Measurements from ENCODE around the gene MEGF11.

MEGF11 gene

DNA sequence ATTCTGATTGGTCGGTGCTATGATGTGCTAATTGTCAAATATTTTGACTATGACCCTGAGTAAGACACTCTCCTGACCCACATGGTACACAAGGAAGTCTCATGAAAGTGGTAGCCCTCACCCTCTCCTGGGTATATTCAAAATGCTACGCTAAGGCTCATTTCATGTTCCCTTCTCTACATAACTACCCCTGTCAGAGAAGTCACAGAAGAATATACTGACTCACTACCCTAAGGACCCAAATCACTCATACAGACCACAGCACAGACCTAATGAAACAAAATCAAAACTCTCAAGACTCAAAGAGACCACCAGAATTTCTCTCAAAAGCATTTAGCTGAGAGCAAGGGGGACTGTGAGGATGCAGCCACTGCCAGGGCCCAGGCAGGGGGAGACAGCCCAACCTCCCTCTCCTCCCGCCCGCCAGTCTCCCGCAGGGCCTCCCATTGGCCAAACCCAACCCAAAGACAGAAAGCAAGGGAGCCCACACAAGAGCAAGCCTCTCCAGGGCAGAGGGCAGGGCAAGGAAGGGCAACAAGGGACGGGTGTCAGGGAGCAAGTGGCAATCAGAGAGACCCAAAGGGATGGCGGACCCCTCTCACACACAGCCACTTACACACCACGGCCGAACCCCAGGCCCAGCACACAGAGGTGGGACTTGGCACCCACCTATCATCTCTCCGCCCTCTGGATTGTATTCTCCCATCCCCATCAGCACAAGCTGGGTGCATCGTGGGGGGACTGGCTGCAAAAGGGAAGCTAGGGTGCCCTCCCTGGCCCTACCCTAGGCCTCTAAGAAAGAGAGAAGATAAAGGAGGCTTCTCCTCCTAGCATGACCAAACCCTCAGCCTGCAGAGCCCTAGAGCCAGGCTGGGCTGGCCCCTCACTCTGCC, 41.6 kb downstream of the MEGF11 start:
- no peak for DNase-seq

DNA sequence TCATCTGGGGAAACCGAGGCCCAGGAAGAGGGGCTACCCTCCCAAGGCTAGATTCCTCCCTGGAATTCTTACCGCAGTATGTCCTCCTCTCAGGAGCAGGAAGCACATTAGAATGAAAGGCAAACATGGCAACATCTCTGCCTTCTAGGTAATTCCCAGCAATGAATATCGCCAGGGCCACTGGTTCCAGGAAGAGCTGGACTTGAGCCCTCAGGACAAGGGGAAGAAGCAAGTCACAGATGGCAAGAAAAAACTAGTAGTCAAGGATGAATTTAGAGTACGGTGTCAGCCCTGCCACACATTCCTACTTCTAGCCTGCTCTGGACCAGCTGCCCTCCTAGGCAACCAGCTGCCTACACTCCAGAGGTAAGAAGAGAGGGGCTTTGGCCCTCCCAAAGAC, 42.9 kb downstream of the MEGF11 start:
- no peak for DNase-seq

DNA sequence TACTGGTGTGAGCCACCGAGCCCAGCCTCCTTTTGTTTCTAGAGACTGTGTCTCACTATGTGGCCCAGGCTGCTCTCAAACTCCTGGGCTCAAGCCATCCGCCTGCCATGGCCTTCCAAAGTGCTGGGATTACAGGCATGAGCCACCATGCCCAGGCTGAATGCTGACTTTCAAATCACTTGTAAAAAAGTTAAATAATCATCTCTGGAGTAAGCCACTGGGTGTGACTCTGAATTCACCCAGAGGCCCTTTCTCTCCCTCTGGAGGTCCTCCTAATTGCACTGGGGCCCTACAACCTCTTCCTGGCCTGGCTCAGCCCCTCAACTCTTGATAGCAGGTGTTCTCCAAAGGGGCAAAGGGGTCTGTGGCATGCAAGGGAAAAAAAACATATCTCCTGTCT, 54.8 kb downstream of the MEGF11 start:
- no peak for DNase-seq

DNA sequence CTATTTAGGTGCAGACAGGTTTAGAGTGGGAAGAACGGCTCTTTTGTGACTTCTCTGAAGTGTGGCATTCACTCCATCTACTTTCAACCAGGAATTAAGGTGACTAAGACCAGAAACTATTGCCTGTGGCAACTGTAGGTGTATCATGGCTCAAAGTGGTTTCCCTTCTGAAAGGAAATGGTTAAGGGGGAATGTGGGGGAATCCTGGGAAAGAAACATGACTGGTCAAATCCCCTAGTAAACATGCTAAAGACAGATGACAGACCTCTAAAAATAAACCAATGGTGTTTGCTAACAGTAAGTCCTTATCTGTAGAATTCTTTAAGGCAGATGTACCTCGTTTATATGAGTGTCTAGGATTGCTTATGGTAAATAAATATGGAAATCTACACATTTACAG, 56.9 kb downstream of the MEGF11 start:
- DNase-seq = no peak

DNA sequence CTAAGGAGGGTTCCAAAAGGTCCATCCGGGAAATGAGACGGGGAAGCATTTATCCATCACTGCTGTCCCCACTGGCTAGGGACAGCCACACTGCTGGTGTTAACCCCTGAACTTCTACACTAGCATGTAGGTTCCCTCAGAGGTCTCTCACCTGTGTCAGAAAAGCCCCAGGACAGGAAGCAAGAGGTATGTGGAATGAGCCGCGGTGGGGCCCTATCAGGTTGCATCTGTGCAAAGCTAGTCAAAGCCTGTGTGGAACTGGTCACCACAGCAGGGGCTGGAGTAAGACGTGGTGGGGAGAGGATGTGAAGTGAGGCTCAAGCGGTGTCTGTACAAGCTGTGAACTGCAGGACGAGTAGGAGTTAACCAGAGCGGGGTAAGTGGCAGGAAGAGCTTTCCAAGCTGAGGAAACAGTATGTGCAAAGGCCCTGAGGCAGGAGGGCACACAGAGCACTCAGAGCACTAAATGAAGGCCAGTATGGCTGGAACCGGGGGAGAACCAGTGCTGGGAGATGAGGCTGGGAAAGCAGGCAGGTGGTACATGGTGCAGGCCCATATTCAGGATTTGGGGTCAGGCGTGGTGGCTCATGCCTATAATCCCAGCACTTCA, 57.8 kb downstream of the MEGF11 start:
- no peak for DNase-seq

DNA sequence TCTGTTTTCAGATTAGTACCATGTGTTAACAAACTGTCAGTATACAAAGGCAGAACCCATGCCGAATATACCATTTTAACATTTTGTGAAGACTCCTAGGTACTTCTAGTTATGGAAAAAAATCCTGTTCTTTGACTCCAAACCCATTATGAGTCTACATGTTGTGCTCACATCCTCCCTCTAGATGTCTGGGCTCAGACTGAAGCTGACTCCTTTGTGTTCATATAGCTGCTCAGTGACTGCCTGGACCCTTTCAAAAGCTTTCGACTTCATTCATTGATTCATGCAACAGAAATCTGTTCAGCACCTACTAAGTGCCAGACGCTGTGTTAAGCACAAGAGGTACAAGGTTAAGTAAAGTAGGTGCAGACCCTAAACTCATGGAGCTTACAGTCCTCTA, 60.5 kb downstream of the MEGF11 start:
- no peak for DNase-seq

DNA sequence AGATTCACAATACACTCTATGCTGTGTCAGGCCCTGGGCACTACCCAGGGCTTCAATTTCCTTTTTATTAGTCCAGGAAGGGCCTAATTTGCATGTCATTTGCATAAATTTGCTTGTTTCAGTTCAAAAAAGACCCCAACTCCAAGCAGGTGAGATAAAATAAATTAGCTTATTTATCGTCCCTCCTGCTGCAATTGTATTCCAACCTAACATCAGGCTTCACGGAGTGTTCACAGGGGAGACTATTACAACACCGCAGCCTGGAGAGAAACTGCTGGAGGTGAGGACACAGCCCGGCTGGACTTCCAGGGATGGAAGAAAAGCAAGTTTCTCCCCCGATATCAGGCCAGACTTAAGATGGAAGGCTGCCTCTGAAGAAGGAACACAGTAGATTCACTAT, 62.8 kb downstream of the MEGF11 start:
- DNase-seq = no peak

DNA sequence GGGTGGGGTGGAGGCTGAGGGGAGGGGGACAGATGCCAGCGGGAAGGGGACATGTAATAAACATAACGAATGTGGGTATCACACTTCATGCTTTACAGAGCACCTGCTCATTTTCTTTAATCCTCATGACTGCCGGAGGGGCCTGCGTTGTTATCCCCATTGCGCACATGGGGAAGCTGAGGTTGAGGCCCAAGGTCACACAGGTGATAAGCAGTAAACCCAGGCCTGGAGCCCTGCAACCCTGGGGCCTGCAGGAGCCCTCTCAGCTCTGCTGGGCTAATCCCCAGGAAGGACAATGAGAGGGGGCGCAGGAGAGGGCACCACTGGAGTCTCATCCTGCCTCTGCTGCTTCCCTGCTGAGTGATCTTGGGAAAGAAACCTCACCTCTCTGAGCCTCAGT, 64.3 kb downstream of the MEGF11 start:
- no peak for DNase-seq

DNA sequence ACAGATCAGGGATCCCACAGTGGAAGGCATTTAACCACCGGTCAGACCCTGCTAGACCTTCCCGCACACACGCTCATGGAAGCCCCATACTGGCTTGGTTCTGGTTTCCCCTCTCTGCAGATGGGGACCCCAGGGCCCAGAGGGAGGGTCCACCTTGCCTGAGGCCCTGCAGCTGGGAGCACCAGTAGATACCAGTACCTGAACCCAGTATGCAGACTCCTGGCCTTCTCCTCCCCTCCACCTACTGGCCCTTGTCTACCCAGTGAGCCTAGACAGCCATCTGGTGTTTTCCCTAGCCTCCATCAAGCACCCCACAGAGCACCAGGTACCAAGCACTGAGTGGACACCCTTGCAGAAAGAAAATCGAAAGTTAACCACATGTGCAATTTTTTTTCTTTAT, 65.1 kb downstream of the MEGF11 start:
- DNase-seq = no peak

DNA sequence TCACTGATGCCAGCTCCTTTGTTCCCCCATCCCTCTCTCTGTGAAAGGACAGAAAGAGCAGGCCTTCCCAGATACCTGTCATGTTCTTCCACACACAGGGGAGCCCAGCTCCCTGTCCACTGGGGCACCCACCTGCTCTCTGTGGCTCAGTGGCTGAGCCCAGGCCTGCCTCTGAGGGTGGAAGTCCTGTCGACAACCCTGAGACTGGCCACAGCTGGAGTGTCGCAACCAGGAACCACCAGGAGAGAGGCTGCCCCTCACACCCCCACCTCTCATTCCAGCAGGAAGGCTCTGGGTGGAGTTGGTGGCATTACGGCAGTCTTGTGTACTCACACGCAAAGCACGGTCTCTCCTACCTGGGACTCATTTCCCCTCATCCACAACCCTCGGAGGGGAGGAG, 66.3 kb downstream of the MEGF11 start:
- no peak for DNase-seq

DNA sequence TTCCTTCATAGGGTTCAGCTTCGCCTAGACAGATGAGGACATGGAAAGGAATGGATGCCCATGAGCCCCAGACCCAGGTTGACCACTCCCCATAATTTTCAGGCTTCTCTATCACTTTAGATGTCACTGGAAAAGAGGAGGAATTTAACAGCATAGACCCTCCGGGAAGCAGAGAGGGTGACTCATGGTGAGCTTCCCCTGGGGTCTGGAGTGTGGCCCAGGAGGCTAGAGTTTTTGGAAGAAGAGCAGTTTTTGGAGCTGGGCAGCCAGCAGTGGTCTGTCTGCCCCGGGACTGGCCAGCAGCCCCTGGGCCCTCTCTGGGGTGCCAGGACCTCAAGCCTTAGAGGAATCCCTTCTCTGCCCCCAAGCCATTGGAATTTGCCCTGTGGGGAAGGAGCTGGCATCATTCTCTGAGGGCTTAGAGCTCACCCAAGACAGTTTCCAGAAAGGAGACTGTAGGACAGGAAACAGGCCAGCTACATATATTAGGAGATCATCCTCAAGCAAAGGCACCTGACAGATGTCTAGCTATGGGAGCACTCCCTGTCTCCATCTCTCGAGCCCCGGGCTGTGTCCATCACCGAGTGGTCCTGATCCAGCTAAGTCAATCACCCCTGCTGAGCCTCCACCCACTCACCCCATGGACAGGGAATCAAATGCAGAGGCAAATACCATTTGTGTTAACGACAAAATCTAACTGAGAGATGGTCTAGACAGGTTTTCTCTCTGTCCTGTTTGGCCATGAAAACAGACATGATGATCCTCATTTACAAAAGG, 67.3 kb downstream of the MEGF11 start:
- DNase-seq = no peak

DNA sequence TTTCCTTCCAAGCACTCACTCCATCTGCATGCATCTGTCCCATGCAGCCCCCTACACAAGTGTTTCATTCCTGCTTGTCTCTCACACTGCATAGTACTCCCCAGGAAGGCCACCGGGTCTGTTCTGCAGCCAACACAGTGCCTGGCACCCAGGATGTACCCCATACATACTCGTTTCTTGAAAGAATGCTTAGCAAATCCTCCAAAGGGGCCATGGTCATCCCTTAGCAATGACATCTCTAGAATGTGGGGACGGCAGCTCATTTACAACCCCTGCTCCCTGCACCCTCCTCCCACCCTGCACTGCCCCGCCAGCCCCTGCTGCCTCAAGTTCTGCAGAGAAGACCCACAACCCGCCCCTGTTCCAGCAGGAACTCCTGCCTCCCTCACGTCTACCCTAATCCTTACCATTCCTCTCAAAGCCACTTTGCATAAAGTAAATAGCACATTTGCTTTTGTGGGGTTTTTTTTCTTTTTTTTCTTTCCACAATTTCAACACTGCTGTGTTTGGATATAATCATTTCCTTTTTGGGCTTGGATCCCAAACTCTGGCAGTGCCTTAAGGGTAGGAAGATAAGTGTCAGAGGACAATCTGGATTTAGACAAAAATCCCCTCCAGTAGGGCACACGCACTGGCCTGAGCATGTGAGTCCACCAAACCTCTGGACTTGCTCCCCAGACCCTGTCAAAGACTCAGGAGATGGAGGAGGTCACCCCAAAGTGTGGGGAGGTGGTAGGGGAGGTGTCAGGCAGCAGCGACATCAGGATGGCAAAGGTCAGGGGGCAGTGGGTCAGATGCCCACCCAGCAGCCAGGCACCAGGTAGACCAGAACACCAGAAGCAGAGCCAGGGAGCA, 68.4 kb downstream of the MEGF11 start:
- DNase-seq = no peak

DNA sequence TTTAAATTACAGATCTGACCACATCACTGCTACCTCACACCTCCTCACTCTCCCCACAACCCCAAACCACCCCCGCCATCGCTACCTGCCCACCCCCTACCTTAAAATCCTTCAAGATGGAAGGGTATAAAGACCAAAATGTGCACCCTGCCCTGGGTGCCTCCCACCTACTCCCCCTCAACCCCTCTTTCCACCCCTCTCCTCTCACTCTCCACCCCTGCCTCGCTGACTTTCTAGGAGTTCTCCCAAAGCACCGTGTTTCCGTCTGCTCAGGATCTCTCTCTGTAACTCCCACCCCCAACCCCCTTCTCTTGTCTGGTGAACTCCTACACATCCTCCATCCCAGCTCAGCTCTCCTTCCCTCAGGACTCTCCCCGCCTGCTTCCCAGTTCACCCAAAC, 69.1 kb downstream of the MEGF11 start:
- no peak for DNase-seq

DNA sequence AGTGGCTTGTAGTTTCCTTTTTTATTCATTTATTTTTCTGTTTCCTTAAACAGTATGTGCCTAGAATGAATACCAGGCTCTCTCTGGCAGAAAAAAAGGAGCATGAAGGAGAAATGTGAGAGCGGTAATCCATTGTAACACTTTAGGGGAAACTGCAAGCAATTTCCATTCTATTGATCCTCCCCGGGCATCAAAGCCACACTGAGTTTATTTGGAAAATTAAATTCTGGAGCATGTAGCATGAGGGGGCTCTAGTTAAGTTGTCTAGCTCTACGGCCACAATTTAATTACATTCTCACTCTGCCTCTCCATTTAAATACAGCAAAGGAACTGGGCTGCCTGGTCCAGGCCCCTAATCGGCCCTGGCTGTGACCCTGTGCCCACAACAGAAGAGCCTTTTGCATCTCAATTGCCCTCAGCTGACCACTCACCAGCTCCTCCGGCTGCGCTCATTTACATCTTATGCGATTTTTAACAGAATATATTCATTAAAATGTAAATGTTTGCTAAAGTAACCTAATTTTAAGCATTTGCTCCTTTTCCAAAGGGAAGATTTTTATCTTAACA, 72.9 kb downstream of the MEGF11 start:
- no peak for DNase-seq

DNA sequence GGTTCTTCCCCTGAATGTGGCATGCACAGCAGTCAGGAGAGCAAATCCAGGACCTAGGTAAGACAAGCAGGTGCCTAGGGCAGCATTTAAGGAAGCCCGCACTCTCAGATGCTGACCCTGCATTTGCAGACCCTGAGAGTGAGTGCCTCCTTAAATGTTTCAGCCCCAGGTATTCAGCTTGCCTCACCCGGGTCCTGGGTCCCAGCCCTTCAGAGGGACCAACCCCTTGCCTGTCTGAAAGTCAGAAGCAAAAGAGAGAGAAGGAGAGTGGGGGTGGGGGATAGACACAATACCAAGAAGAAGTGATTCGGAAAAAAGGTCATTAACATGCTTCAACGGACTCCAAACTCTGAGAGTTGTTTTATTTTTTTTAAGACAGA, 75.0 kb downstream of the MEGF11 start:
- DNase-seq = no peak

DNA sequence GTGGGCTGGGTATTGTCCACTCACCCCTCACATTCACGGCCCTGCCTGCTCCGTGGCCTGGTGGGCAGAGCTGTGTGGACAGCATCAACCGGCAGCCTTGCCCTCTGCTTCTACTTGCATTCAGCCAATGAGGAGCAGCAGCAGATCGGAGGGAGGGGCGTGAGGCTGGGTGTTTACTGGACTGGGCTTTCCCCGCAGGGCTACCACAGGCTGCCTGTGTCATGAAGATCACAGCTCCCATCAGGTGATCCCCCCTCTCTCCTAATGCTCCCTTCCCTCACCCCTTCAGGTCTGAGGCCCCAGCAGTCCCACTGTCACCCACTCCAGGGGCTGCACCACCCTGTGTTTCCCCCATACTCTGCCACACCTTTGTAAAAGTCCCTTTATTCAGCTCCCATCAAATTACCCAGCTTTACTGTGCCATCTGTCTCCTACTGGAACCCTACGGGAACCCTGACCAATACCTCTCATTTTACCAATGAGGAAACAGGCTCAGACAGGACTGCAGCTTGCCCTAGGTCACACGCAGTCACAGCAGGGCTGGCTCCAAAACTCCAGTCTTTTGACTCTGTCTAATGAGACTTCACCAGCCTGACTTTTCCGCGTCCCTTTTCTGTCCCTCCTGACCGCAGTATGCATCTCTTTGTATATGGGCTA, 81.1 kb downstream of the MEGF11 start:
- no peak for DNase-seq

DNA sequence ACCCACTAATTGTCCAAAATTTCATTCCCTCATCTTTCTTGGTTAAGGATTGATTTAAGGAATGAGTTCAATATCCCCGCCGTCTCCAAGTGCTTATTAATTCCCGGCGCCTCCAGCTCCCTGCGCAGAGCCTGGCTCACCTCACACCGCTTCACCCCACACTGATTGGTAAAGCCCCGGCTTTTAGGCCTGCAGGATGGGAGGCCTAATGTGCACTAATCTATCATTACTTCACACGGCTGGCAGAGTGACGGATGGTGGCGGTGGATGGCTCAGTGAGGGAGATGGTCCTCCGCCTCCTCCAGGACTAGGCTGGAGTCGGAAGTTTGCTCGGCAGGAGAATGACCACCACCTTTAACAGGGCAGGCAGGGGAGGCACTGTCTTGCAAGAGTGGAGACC, 81.7 kb downstream of the MEGF11 start:
- no peak for DNase-seq

DNA sequence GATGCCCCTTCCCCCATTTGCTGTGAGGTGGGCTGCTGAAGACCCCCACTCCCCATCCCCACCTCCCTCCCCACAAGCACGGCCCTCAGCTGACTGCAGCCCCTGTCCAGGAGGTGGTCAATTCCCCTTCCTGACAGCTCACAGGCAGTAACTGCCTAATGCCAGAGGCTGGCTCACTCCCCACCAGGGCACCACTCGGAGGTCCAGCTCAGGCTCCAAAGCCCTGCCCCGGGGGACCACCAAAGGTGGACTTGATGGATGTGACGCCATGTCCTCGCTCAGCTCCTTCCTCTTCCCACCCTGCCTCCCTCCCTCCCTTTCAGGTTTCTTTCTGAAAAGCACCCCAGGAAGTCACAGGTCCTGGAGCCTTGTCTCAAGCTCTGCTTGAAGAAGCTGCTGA, 82.8 kb downstream of the MEGF11 start:
- no peak for DNase-seq

DNA sequence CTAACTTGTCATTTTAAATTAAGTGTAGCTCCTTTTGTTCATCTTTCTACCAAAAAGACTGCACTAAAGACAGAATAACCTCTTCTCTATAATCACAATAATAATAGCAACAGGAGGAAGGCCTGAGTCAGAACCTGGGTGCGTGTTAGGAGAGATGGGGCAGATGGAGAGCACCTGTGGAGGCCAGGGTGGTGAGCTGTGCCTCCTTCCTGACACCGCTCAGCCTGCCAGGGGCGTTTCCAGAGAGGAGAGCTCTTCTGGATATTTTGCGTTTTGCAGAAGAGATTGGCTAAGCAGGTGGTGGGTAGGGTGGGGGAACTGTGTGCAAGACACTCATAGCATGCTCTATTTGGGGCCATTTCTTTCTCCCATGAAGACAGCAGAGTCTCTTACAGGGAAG, 83.5 kb downstream of the MEGF11 start:
- no peak for DNase-seq

DNA sequence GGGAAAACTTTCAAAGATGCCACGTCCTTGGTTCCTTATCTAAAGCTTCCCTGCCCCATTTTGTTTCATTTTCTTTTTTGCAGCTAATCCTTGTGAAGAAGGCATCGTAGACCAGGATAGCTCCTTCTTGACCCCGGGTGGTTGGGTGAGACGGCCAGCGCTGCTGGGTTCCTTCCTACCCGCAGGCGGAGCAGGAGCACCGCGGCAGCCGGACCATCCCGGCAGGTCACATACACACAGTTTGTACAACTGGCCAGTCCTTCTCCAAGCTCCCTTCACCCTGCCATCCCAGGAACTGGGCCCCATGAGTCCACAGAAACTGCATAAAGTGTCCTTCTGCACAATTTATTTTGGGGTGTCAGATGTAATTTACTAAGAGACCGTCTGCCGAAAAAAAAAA, 83.9 kb downstream of the MEGF11 start:
- no peak for DNase-seq

DNA sequence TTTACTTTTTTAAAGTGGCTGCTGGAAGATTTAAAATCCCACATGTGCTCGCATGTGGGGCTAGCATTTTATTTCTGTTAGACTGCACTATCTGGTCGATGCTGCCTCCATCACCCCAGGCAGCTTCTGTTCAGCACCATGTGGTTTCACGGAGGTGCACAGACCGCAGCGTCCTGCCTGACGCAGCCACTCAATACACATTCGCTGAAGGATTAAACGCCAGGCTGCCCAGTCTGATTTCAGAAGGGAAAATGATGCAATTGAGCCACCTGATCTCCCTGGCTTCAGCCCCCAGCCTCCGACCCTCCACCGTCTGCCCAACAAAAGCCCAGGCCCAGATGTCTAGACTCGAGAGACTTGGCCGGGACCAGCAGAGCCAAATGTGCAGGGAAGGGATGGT, 84.5 kb downstream of the MEGF11 start:
- no peak for DNase-seq

DNA sequence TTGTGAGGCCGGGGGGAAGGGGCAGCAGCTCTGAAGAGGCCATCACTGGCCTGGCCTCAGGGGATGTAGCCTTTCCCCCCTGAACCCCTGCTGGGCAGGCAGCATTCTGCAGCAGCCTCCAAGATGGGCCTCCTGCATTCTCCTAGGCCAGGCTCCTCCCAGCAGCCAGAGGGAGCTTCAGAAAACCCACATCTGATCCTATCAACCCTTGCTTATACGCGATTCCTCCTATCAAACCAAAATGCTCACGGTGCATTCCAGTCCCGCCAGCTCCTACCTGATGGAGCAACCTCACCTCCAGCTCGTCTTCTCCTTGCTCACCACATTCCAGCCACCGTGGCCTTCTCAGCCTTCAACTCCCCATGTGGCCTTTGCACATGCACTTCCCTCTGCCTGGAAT, 85.7 kb downstream of the MEGF11 start:
- DNase-seq = no peak
